DND-41 (cell line): Measurements from ENCODE around the gene PCED1A.
A peak's percentile ranks its signal among the peaks of the same experiment; 100 is the strongest.

Source experiments
- ATAC-seq: fragments of 200-7000 bp; cut with Tn5 transposase; 3 replicates; pipeline ENCODE4 v1.9.1; 2021; ENCODE audit warnings: low read depth; ENCODE audit not compliant: insufficient read depth
- DNase-seq: peaks from one replicate; pipeline ENCODE4 v3.0.0-alpha.2; 2020
- H2AFZ ChIP-seq: 2 replicates; pipeline ENCODE4 v1.6.0; 2012; ENCODE audit warnings: low read depth, low read length
- H3K27ac ChIP-seq: 2 replicates; pipeline ENCODE4 v1.5.1; 2012; ENCODE audit warnings: low read length, inconsistent platforms
- H3K27me3 ChIP-seq: fragments of 200-600 bp; sonication (generic); 2 replicates; pipeline ENCODE4 v1.6.0; 2012; ENCODE audit warnings: low read length, mild to moderate bottlenecking, inconsistent platforms; ENCODE audit not compliant: insufficient read depth, poor library complexity
- H3K36me3 ChIP-seq: 2 replicates; pipeline ENCODE4 v1.5.1; 2012; ENCODE audit warnings: low read length, inconsistent platforms; ENCODE audit not compliant: insufficient read depth
- H3K4me1 ChIP-seq: 2 replicates; pipeline ENCODE4 v1.5.1; 2012; ENCODE audit warnings: mild to moderate bottlenecking, low read length; ENCODE audit not compliant: insufficient read depth
- H3K4me2 ChIP-seq: 2 replicates; pipeline ENCODE4 v1.6.0; 2012; ENCODE audit warnings: mild to moderate bottlenecking, moderate library complexity, low read length, inconsistent platforms; ENCODE audit not compliant: insufficient read depth
- H3K4me3 ChIP-seq, 2 experiments: fragments of 200-600 bp in 1 of 2; shearing (Covaris generic) in 1 of 2; 2 replicates each; pipeline ENCODE4 v1.5.1; 2012 to 2016; ENCODE audit warnings: inconsistent platforms in 2 of 2, low read length in 2 of 2, mild to moderate bottlenecking in 2 of 2, low read depth in 1 of 2, moderate library complexity in 1 of 2
- H3K79me2 ChIP-seq: 2 replicates; pipeline ENCODE4 v1.6.0; 2012; ENCODE audit warnings: low read length, inconsistent platforms; ENCODE audit not compliant: insufficient read depth
- H3K9ac ChIP-seq: 2 replicates; pipeline ENCODE4 v1.6.0; 2012; ENCODE audit warnings: low read depth, mild to moderate bottlenecking, inconsistent platforms, low read length, moderate library complexity
- H3K9me3 ChIP-seq: 2 replicates; pipeline ENCODE4 v1.5.1; 2012; ENCODE audit warnings: low read length, moderate library complexity, mild to moderate bottlenecking, inconsistent platforms; ENCODE audit not compliant: insufficient read depth, severe bottlenecking
- H4K20me1 ChIP-seq: 2 replicates; pipeline ENCODE4 v1.6.0; 2012; ENCODE audit warnings: low read length; ENCODE audit not compliant: insufficient read depth
- CTCF ChIP-seq: IDR thresholded peaks from 2 replicates; pipeline ENCODE4 v1.5.1; 2012; ENCODE audit warnings: borderline replicate concordance, low read length, moderate library complexity, mild to moderate bottlenecking; ENCODE audit not compliant: poor library complexity, severe bottlenecking; ENCODE audit errors: extremely low read depth
- EZH2 ChIP-seq: IDR thresholded peaks from 3 replicates; pipeline ENCODE4 v1.6.1; 2012; ENCODE audit warnings: borderline replicate concordance, low read depth, mild to moderate bottlenecking, moderate library complexity, low read length, inconsistent platforms; ENCODE audit not compliant: severe bottlenecking

Gene PCED1A

GRCh38 chr20:2847802-2848201 is 7.3 kb upstream of the PCED1A start:
- H3K27ac ChIP-seq, result no peak overlapping the region
- no peak overlapping the region for H3K4me2 ChIP-seq
- H3K27me3 ChIP-seq, result no peaks in the 10 kb centered on the region
- no peaks in the 10 kb centered on the region for H3K36me3 ChIP-seq
- H3K4me3 ChIP-seq, result no peak overlapping the region
- peak; percentile 2 for DNase-seq
- TF ChIP-seq CTCF, result no peak
- no peak for TF ChIP-seq EZH2
- H3K79me2 ChIP-seq, result no peaks in the 10 kb centered on the region
- H3K4me1 ChIP-seq, result no peaks in the 10 kb centered on the region
- peaks cover 16% of the 10 kb centered on the region for H4K20me1 ChIP-seq
- H2AFZ ChIP-seq, result no peak overlapping the region
- no peaks in the 10 kb centered on the region for H3K9me3 ChIP-seq
- no peak for ATAC-seq
- no peak overlapping the region for H3K9ac ChIP-seq

- Histone ChIP-seq H3K36me3 (no peaks in the 10 kb centered on the region), H3K4me2 (no peak overlapping the region), H3K4me1 (peaks cover 2% of the 10 kb centered on the region), H3K4me3 (no peak overlapping the region), H2AFZ (no peak overlapping the region), H3K27me3 (no peaks in the 10 kb centered on the region), H3K9me3 (no peaks in the 10 kb centered on the region), H4K20me1 (peaks cover 11% of the 10 kb centered on the region), H3K79me2 (no peaks in the 10 kb centered on the region), H3K9ac (no peak overlapping the region), H3K27ac (no peak overlapping the region)
- ATAC-seq, result no peak
- no peak for TF ChIP-seq CTCF
- no peak for TF ChIP-seq EZH2
- DNase-seq, result peak; percentile 0
Observed at GRCh38 chr20:2846698-2847097, 6.2 kb upstream of the PCED1A start.

- H3K27me3 ChIP-seq, result no peaks in the 10 kb centered on the region
- H3K79me2 ChIP-seq, result no peaks in the 10 kb centered on the region
- no peak overlapping the region for H3K9ac ChIP-seq
- ATAC-seq (no peak), DNase-seq (no peak)
- H3K9me3 ChIP-seq, result no peaks in the 10 kb centered on the region
- H4K20me1 ChIP-seq, result peaks cover 6% of the 10 kb centered on the region; the same call in 1 of the 2 replicates
- no peaks in the 10 kb centered on the region for H3K36me3 ChIP-seq
- H3K4me1 ChIP-seq, result peaks cover 10% of the 10 kb centered on the region
- no peak overlapping the region for H3K4me3 ChIP-seq
- H2AFZ ChIP-seq, result no peak overlapping the region
- no peak overlapping the region for H3K27ac ChIP-seq
- no peak overlapping the region for H3K4me2 ChIP-seq
- TF ChIP-seq EZH2 (no peak), CTCF (no peak)
Observed at GRCh38 chr20:2845607-2846006, 5.2 kb upstream of the PCED1A start.

- no peaks in the 10 kb centered on the region for H4K20me1 ChIP-seq
- H3K4me1 ChIP-seq, result peaks cover 22% of the 10 kb centered on the region
- no peaks in the 10 kb centered on the region for H3K79me2 ChIP-seq
- H3K4me3 ChIP-seq, result peak overlapping the region; percentile 50 to 80; a peak in 3 of 4 replicates
- ATAC-seq (peak; percentile 46), DNase-seq (peak; percentile 40)
- H3K36me3 ChIP-seq, result no peaks in the 10 kb centered on the region
- TF ChIP-seq CTCF (peak; percentile 3), EZH2 (no peak)
- H3K9me3 ChIP-seq, result no peaks in the 10 kb centered on the region
- H3K27me3 ChIP-seq, result no peaks in the 10 kb centered on the region
- peak overlapping the region; percentile 47 for H3K27ac ChIP-seq
- H2AFZ ChIP-seq, result peak overlapping the region; percentile 100
- peak overlapping the region; percentile 95 for H3K4me2 ChIP-seq
- H3K9ac ChIP-seq, result peak overlapping the region; percentile 61
Observed at GRCh38 chr20:2840967-2841531, 594 bp upstream of the PCED1A start.
